HEK293 (cell line): ENCODE data around the gene IPCEF1.

ENCODE experiments used
- CTCF ChIA-PET: fragments of 350-600 bp; formaldehyde crosslinking; extraction: SDS; loops from one replicate; lab custom pipeline; 2021; ENCODE audit warnings: antibody characterized with exemption; lab: Yijun Ruan, JAX
- POLR2A ChIA-PET: fragments of 300-600 bp; formaldehyde crosslinking; extraction: SDS; loops from one replicate; lab custom pipeline; 2020; ENCODE audit warnings: antibody characterized with exemption, inconsistent platforms; lab: Yijun Ruan, JAX
- H3K27ac ChIP-seq: fragments of 200-500 bp; sonication (Bioruptor generic); 2 replicates; pipeline ENCODE4 v1.5.1; 2014; ENCODE audit warnings: low read depth, low read length, control low read depth, inconsistent platforms; ENCODE audit errors: extremely low read depth
- H3K36me3 ChIP-seq, 2 experiments: fragments of 200-500 bp in 1 of 2; sonication (Bioruptor generic) in 1 of 2; 1 replicate in 1 of 2; 2 replicates in 1 of 2; pipeline ENCODE4 v1.5.1; 2014 to 2017; ENCODE audit warnings: inconsistent platforms in 2 of 2, low read length in 2 of 2; ENCODE audit not compliant: control insufficient read depth in 2 of 2, insufficient read depth in 1 of 2
- H3K4me1 ChIP-seq: fragments of 200-500 bp; sonication (Bioruptor generic); 2 replicates; pipeline ENCODE4 v1.5.1; 2014; ENCODE audit warnings: mild to moderate bottlenecking, low read length, inconsistent platforms; ENCODE audit not compliant: control insufficient read depth, insufficient read depth
- H3K4me3 ChIP-seq: 2 replicates; pipeline ENCODE4 v1.5.1; 2011; ENCODE audit warnings: low read depth, mild to moderate bottlenecking, control low read depth, low read length, moderate library complexity
- H3K9me3 ChIP-seq: fragments of 200-500 bp; sonication (Bioruptor generic); 2 replicates; pipeline ENCODE4 v1.5.1; 2014; ENCODE audit warnings: low read depth, low read length, inconsistent platforms; ENCODE audit not compliant: control insufficient read depth, insufficient read depth
- GLIS1 ChIP-seq: fragments of 450-650 bp; formaldehyde crosslinking; IDR thresholded peaks from 2 replicates; pipeline ENCODE4 v1.5.1; 2016; ENCODE audit warnings: missing biosample characterization, missing genetic modification characterization
- GLIS2 ChIP-seq: fragments of 450-650 bp; formaldehyde crosslinking; IDR thresholded peaks from 2 replicates; pipeline ENCODE4 v1.5.1; 2016; ENCODE audit warnings: missing biosample characterization, missing genetic modification characterization
- SETDB1 ChIP-seq: IDR thresholded peaks from one replicate; pipeline ENCODE4 v1.6.1; 2017; ENCODE audit warnings: mild to moderate bottlenecking, low read length, moderate library complexity, mixed read lengths; ENCODE audit not compliant: insufficient read length
- ZBTB20 ChIP-seq: fragments of 450-650 bp; formaldehyde crosslinking; IDR thresholded peaks from 2 replicates; pipeline ENCODE4 v1.5.1; 2016; ENCODE audit warnings: missing biosample characterization, missing genetic modification characterization
- ZBTB48 ChIP-seq: fragments of 450-650 bp; formaldehyde crosslinking; IDR thresholded peaks from 2 replicates; pipeline ENCODE4 v1.5.1; 2016; ENCODE audit warnings: missing biosample characterization, missing genetic modification characterization
- ZNF16 ChIP-seq: fragments of 450-650 bp; formaldehyde crosslinking; IDR thresholded peaks from 2 replicates; pipeline ENCODE4 v1.5.1; 2016; ENCODE audit warnings: low read depth, missing biosample characterization, missing genetic modification characterization
- ZNF175 ChIP-seq: fragments of 450-650 bp; formaldehyde crosslinking; IDR thresholded peaks from 2 replicates; pipeline ENCODE4 v1.5.1; 2016; ENCODE audit warnings: missing biosample characterization, missing genetic modification characterization
- ZNF292 ChIP-seq: fragments of 450-650 bp; formaldehyde crosslinking; IDR thresholded peaks from 2 replicates; pipeline ENCODE4 v1.5.1; 2016; ENCODE audit warnings: low read depth, missing biosample characterization, missing genetic modification characterization, borderline replicate concordance
- ZNF366 ChIP-seq: fragments of 450-650 bp; formaldehyde crosslinking; conservative IDR thresholded peaks from 2 replicates; pipeline ENCODE4 v1.5.1; 2016; ENCODE audit warnings: missing biosample characterization, missing genetic modification characterization
- ZNF48 ChIP-seq: fragments of 450-650 bp; formaldehyde crosslinking; IDR thresholded peaks from 2 replicates; pipeline ENCODE4 v1.5.1; 2016; ENCODE audit warnings: missing biosample characterization, missing genetic modification characterization
- ZNF529 ChIP-seq: fragments of 450-650 bp; formaldehyde crosslinking; IDR thresholded peaks from 2 replicates; pipeline ENCODE4 v1.5.1; 2017; ENCODE audit warnings: missing genetic modification characterization, missing biosample characterization; ENCODE audit not compliant: insufficient replicate concordance
- ZNF777 ChIP-seq: fragments of 450-650 bp; formaldehyde crosslinking; IDR thresholded peaks from 2 replicates; pipeline ENCODE4 v1.5.1; 2017; ENCODE audit warnings: missing biosample characterization, missing genetic modification characterization, borderline replicate concordance
- TF ChIP-seq, protein P1 (sequence below): fragments of 450-650 bp; formaldehyde crosslinking; IDR thresholded peaks from 2 replicates; pipeline ENCODE4 v1.5.1; 2016; ENCODE audit warnings: missing biosample characterization, missing genetic modification characterization
- TF ChIP-seq, protein P2 (sequence below): fragments of 450-650 bp; formaldehyde crosslinking; IDR thresholded peaks from 2 replicates; pipeline ENCODE4 v1.5.1; 2016; ENCODE audit warnings: missing biosample characterization, missing genetic modification characterization
- TF ChIP-seq, protein P3 (sequence below): fragments of 450-650 bp; formaldehyde crosslinking; IDR thresholded peaks from 2 replicates; pipeline ENCODE4 v1.5.1; 2016; ENCODE audit warnings: missing biosample characterization, missing genetic modification characterization
- TF ChIP-seq, protein P4 (sequence below): fragments of 450-650 bp; formaldehyde crosslinking; IDR thresholded peaks from 2 replicates; pipeline ENCODE4 v1.5.1; 2016; ENCODE audit warnings: missing biosample characterization, missing genetic modification characterization, borderline replicate concordance
- TF ChIP-seq, protein P5 (sequence below): fragments of 450-650 bp; formaldehyde crosslinking; IDR thresholded peaks from 2 replicates; pipeline ENCODE4 v1.5.0; 2017; ENCODE audit warnings: missing biosample characterization, missing genetic modification characterization, borderline replicate concordance
- TF ChIP-seq, protein P6 (sequence below): fragments of 450-650 bp; formaldehyde crosslinking; IDR thresholded peaks from 2 replicates; pipeline ENCODE4 v1.5.1; 2016; ENCODE audit warnings: missing biosample characterization, missing genetic modification characterization
- TF ChIP-seq, protein P7 (sequence below): fragments of 450-650 bp; IDR thresholded peaks from 2 replicates; pipeline ENCODE4 v1.5.1; 2018; ENCODE audit warnings: missing biosample characterization, mild to moderate bottlenecking, missing genetic modification characterization

The IPCEF1 gene

DNA sequence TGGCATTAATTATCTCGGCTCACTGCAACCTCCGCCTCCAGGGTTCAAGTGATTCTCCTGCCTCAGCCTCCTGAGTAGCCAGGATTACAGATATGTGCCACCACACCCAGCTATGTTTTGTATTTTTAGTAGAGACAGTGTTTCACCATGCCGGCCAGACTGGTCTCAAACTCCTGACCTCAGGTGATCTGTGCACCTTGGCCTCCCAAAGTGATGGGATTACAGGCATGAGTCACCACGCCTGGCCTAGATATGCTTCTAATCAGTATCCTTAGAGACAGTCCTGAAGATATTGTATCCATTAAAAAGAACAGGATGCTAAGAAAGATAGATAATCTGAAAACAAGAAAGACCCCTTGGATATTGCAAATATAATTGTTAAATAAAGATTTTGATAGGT lies 3.1 kb upstream of the IPCEF1 start:
- no peak overlapping the region for H3K4me3 ChIP-seq
- H3K36me3 ChIP-seq, result no peaks in the 10 kb centered on the region
- TF ChIP-seq GLIS1, result no peak
- TF ChIP-seq, protein P1, sequence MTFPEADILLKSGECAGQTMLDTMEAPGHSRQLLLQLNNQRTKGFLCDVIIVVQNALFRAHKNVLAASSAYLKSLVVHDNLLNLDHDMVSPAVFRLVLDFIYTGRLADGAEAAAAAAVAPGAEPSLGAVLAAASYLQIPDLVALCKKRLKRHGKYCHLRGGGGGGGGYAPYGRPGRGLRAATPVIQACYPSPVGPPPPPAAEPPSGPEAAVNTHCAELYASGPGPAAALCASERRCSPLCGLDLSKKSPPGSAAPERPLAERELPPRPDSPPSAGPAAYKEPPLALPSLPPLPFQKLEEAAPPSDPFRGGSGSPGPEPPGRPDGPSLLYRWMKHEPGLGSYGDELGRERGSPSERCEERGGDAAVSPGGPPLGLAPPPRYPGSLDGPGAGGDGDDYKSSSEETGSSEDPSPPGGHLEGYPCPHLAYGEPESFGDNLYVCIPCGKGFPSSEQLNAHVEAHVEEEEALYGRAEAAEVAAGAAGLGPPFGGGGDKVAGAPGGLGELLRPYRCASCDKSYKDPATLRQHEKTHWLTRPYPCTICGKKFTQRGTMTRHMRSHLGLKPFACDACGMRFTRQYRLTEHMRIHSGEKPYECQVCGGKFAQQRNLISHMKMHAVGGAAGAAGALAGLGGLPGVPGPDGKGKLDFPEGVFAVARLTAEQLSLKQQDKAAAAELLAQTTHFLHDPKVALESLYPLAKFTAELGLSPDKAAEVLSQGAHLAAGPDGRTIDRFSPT (tag by site-specific recombination), result no peak
- TF ChIP-seq, protein P2, sequence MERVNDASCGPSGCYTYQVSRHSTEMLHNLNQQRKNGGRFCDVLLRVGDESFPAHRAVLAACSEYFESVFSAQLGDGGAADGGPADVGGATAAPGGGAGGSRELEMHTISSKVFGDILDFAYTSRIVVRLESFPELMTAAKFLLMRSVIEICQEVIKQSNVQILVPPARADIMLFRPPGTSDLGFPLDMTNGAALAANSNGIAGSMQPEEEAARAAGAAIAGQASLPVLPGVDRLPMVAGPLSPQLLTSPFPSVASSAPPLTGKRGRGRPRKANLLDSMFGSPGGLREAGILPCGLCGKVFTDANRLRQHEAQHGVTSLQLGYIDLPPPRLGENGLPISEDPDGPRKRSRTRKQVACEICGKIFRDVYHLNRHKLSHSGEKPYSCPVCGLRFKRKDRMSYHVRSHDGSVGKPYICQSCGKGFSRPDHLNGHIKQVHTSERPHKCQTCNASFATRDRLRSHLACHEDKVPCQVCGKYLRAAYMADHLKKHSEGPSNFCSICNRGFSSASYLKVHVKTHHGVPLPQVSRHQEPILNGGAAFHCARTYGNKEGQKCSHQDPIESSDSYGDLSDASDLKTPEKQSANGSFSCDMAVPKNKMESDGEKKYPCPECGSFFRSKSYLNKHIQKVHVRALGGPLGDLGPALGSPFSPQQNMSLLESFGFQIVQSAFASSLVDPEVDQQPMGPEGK, result no peak
- TF ChIP-seq ZNF48 (tag by site-specific recombination), result no peak
- TF ChIP-seq, protein P3, sequence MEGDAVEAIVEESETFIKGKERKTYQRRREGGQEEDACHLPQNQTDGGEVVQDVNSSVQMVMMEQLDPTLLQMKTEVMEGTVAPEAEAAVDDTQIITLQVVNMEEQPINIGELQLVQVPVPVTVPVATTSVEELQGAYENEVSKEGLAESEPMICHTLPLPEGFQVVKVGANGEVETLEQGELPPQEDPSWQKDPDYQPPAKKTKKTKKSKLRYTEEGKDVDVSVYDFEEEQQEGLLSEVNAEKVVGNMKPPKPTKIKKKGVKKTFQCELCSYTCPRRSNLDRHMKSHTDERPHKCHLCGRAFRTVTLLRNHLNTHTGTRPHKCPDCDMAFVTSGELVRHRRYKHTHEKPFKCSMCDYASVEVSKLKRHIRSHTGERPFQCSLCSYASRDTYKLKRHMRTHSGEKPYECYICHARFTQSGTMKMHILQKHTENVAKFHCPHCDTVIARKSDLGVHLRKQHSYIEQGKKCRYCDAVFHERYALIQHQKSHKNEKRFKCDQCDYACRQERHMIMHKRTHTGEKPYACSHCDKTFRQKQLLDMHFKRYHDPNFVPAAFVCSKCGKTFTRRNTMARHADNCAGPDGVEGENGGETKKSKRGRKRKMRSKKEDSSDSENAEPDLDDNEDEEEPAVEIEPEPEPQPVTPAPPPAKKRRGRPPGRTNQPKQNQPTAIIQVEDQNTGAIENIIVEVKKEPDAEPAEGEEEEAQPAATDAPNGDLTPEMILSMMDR, result no peak
- TF ChIP-seq ZNF175 (tag by site-specific recombination), result no peak
- TF ChIP-seq, protein P4, sequence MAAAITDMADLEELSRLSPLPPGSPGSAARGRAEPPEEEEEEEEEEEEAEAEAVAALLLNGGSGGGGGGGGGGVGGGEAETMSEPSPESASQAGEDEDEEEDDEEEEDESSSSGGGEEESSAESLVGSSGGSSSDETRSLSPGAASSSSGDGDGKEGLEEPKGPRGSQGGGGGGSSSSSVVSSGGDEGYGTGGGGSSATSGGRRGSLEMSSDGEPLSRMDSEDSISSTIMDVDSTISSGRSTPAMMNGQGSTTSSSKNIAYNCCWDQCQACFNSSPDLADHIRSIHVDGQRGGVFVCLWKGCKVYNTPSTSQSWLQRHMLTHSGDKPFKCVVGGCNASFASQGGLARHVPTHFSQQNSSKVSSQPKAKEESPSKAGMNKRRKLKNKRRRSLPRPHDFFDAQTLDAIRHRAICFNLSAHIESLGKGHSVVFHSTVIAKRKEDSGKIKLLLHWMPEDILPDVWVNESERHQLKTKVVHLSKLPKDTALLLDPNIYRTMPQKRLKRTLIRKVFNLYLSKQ (tag by site-specific recombination), result no peak
- no peak for TF ChIP-seq ZNF16 (tag by site-specific recombination)
- no peak for TF ChIP-seq ZNF529 (tag by site-specific recombination)
- no peak for TF ChIP-seq SETDB1
- TF ChIP-seq, protein P5, sequence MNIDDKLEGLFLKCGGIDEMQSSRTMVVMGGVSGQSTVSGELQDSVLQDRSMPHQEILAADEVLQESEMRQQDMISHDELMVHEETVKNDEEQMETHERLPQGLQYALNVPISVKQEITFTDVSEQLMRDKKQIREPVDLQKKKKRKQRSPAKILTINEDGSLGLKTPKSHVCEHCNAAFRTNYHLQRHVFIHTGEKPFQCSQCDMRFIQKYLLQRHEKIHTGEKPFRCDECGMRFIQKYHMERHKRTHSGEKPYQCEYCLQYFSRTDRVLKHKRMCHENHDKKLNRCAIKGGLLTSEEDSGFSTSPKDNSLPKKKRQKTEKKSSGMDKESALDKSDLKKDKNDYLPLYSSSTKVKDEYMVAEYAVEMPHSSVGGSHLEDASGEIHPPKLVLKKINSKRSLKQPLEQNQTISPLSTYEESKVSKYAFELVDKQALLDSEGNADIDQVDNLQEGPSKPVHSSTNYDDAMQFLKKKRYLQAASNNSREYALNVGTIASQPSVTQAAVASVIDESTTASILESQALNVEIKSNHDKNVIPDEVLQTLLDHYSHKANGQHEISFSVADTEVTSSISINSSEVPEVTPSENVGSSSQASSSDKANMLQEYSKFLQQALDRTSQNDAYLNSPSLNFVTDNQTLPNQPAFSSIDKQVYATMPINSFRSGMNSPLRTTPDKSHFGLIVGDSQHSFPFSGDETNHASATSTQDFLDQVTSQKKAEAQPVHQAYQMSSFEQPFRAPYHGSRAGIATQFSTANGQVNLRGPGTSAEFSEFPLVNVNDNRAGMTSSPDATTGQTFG (tag by site-specific recombination), result no peak
- no peak for TF ChIP-seq ZNF777 (tag by site-specific recombination)
- TF ChIP-seq, protein P6, sequence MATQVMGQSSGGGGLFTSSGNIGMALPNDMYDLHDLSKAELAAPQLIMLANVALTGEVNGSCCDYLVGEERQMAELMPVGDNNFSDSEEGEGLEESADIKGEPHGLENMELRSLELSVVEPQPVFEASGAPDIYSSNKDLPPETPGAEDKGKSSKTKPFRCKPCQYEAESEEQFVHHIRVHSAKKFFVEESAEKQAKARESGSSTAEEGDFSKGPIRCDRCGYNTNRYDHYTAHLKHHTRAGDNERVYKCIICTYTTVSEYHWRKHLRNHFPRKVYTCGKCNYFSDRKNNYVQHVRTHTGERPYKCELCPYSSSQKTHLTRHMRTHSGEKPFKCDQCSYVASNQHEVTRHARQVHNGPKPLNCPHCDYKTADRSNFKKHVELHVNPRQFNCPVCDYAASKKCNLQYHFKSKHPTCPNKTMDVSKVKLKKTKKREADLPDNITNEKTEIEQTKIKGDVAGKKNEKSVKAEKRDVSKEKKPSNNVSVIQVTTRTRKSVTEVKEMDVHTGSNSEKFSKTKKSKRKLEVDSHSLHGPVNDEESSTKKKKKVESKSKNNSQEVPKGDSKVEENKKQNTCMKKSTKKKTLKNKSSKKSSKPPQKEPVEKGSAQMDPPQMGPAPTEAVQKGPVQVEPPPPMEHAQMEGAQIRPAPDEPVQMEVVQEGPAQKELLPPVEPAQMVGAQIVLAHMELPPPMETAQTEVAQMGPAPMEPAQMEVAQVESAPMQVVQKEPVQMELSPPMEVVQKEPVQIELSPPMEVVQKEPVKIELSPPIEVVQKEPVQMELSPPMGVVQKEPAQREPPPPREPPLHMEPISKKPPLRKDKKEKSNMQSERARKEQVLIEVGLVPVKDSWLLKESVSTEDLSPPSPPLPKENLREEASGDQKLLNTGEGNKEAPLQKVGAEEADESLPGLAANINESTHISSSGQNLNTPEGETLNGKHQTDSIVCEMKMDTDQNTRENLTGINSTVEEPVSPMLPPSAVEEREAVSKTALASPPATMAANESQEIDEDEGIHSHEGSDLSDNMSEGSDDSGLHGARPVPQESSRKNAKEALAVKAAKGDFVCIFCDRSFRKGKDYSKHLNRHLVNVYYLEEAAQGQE (tag by site-specific recombination), result no peak
- TF ChIP-seq ZNF366 (tag by site-specific recombination), result no peak
- TF ChIP-seq ZNF292 (tag by site-specific recombination), result no peak
- no peak for TF ChIP-seq ZBTB20 (tag by site-specific recombination)
- TF ChIP-seq ZBTB48 (tag by site-specific recombination), result no peak
- no peak for TF ChIP-seq GLIS2 (tag by site-specific recombination)
- TF ChIP-seq, protein P7, sequence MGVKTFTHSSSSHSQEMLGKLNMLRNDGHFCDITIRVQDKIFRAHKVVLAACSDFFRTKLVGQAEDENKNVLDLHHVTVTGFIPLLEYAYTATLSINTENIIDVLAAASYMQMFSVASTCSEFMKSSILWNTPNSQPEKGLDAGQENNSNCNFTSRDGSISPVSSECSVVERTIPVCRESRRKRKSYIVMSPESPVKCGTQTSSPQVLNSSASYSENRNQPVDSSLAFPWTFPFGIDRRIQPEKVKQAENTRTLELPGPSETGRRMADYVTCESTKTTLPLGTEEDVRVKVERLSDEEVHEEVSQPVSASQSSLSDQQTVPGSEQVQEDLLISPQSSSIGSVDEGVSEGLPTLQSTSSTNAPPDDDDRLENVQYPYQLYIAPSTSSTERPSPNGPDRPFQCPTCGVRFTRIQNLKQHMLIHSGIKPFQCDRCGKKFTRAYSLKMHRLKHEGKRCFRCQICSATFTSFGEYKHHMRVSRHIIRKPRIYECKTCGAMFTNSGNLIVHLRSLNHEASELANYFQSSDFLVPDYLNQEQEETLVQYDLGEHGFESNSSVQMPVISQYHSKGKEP, result no peak
- POLR2A ChIA-PET, result no interaction called here
- H3K9me3 ChIP-seq, result no peaks in the 10 kb centered on the region
- no peak overlapping the region for H3K27ac ChIP-seq
- H3K4me1 ChIP-seq, result no peaks in the 10 kb centered on the region
- CTCF ChIA-PET, result interaction anchor here (1.0 kb wide), 1 partner anchor 11 kb away, joined by 7 read pairs; no protein-coding TSS in a partner anchor
